ENCODE measurements around the gene RADIL.

DNA sequence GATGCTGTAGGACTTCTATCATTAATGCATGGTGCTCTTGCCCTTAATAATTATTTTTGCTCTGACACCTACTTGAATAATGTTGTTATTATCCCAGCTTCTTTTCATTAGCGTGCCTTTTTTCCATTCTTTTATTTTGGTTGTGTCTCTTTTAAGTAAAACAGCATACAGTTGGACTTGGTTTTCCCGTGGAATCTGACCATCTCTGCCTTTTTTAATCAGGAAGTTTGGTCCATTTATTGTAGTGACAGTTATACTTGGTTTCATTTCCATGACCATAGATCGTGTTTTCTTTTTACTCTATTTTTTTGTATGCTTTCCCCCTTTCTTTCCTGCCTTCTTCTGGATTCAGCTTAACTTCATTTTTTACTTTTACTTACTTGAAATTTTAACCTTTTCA is 26.3 kb downstream of the RADIL start:
- TF ChIP-seq MTA1 (CRISPR knock-in tag; IDR thresholded peaks at IDR 0.05; ENCODE audit: borderline replicate concordance) (no peak), CREB1 (IDR thresholded peaks at IDR 0.05) (no peak), CREB1 (CRISPR knock-in tag; IDR thresholded peaks at IDR 0.05) (no peak), SIN3A (IDR thresholded peaks at IDR 0.05; ENCODE audit: borderline replicate concordance, low read depth, low read length) (no peak)
